CD4-positive, CD25-positive, alpha-beta regulatory T cell (primary cell): ENCODE results near the gene ARHGAP21. TPM values are rescaled to one million over a fixed set of nuclear protein-coding genes. Genes with fewer than 3 reads are reported as not detected.

Source experiments
- ATAC-seq, 2 donors: fragments of 150-1000 bp; cut with Tn5 transposase; one replicate each; pipeline ENCODE4 v1.10.0; 2021; ENCODE audit warnings: low read depth in 2 of 2, moderate number of reproducible peaks in 2 of 2, moderate library complexity in 1 of 2
- DNase-seq, 3 donors: peaks; one replicate each; pipeline versions ENCODE4 v3.0.0 to v3.0.0-alpha.2; 2012 to 2022; ENCODE audit warnings: mixed read lengths in 1 of 3
- H3K27ac ChIP-seq: one replicate; pipeline ENCODE4 v1.7.0; 2013; ENCODE audit warnings: mild to moderate bottlenecking, low read length; ENCODE audit not compliant: insufficient read depth, poor library complexity, severe bottlenecking
- H3K27me3 ChIP-seq: one replicate; pipeline ENCODE4 v1.7.0; 2013; ENCODE audit warnings: low read length; ENCODE audit not compliant: control insufficient read depth, insufficient read depth
- H3K36me3 ChIP-seq: one replicate; pipeline ENCODE4 v1.7.0; 2013; ENCODE audit warnings: mild to moderate bottlenecking, low read length, moderate library complexity; ENCODE audit not compliant: control insufficient read depth, insufficient read depth
- H3K4me1 ChIP-seq: 2 replicates; pipeline ENCODE4 v1.7.0; 2013; ENCODE audit warnings: mild to moderate bottlenecking, low read length; ENCODE audit not compliant: insufficient read depth, control insufficient read depth, poor library complexity, severe bottlenecking
- H3K4me3 ChIP-seq: one replicate; pipeline ENCODE4 v1.7.0; 2013; ENCODE audit warnings: low read depth, mild to moderate bottlenecking, low read length, moderate library complexity
- H3K9me3 ChIP-seq, 2 experiments: 1 replicate in 1 of 2; 2 replicates in 1 of 2; pipeline ENCODE4 v1.7.0; 2013; ENCODE audit warnings: low read length in 2 of 2, mild to moderate bottlenecking in 1 of 2, moderate library complexity in 1 of 2; ENCODE audit not compliant: control insufficient read depth in 2 of 2
- H3K27ac Mint-ChIP-seq, 3 donors: one replicate each; pipeline ENCODE4 v1.8.0; 2020 to 2022; ENCODE audit warnings: mild to moderate bottlenecking in 3 of 3, mixed read lengths in 3 of 3, moderate library complexity in 2 of 3
- H3K27me3 Mint-ChIP-seq: one replicate; pipeline ENCODE4 v1.8.0; 2022; ENCODE audit warnings: mild to moderate bottlenecking, mixed read lengths
- H3K36me3 Mint-ChIP-seq: one replicate; pipeline ENCODE4 v1.8.0; 2020; ENCODE audit warnings: mixed read lengths
- H3K4me1 Mint-ChIP-seq, 4 donors: one replicate each; pipeline ENCODE4 v1.8.0; 2020 to 2022; ENCODE audit warnings: mixed read lengths in 4 of 4, mild to moderate bottlenecking in 1 of 4
- H3K4me3 Mint-ChIP-seq, 4 donors: one replicate each; pipeline ENCODE4 v1.8.0; 2020 to 2022; ENCODE audit warnings: mild to moderate bottlenecking in 4 of 4, mixed read lengths in 4 of 4, moderate library complexity in 3 of 4
- H3K9me3 Mint-ChIP-seq, 7 donors: one replicate each; pipeline ENCODE4 v1.8.0; 2020 to 2022; ENCODE audit warnings: mixed read lengths in 7 of 7, mild to moderate bottlenecking in 3 of 7, moderate library complexity in 2 of 7
- polyA plus RNA-seq, 4 donors: library from polyadenylated mRNA; unstranded; fragments of 300-500 nt; fragmentation: Illumina TruSeq; gene quantifications; one replicate each; pipeline ENCODE4 v1.2.3, GENCODE V29; 2021
- total RNA-seq: library from RNA; stranded (reverse); gene quantifications from one replicate; pipeline ENCODE4 v1.2.3, GENCODE V29; 2022

ARHGAP21 gene
- total and polyA plus RNA-seq, 5 donors from 2014 or later = 4.1 to 53.0 (median 8.7) TPM

GRCh38 chr10:24711465-24711864, 12.2 kb downstream of the ARHGAP21 start:
- Histone ChIP-seq H3K27ac (no peak overlapping the region), H3K4me1 (peaks cover 2% of the 10 kb centered on the region), H3K27me3 (no peaks in the 10 kb centered on the region), H3K36me3 (no peaks in the 10 kb centered on the region), H3K4me3 (no peak overlapping the region), H3K9me3 (no peaks in the 10 kb centered on the region)
- Mint-ChIP-seq H3K27ac (peak overlapping the region in 1 of 3 donors; percentile 13), H3K36me3 (no peaks in the 10 kb centered on the region), H3K4me1 (peaks cover 0 to 6% (median 0%) of the 10 kb centered on the region in 4 donors), H3K9me3 (no peaks in the 10 kb centered on the region), H3K4me3 (no peak overlapping the region), H3K27me3 (no peaks in the 10 kb centered on the region)
- DNase-seq (no peak), ATAC-seq (no peak)

DNA sequence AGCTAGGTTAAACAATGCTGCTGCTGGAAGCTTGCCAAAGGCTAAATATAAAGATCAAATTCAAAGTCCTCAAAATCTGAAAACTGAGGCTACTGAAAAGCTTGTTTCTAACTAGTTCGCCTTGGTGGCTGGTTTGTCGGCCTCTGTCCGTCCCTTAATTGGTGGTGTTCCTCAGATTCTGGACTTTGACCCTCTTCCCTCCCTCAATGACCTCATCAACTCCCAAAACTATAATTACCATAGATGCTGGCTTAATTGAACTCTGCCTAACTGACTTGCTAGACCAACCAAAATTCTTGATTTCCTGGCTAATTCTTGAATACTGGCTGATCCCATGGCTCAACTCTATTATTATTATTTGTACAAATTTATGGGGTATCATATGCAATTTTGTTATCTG, 15.6 kb downstream of the ARHGAP21 start:
- Histone ChIP-seq H3K4me1 (peaks cover 6% of the 10 kb centered on the region), H3K4me3 (no peak overlapping the region), H3K27me3 (no peaks in the 10 kb centered on the region), H3K36me3 (no peaks in the 10 kb centered on the region), H3K27ac (no peak overlapping the region), H3K9me3 (no peaks in the 10 kb centered on the region)
- no peaks in the 10 kb centered on the region for H3K36me3 Mint-ChIP-seq
- DNase-seq = no peak
- no peak overlapping the region for H3K4me3 Mint-ChIP-seq
- no peaks in the 10 kb centered on the region for H3K9me3 Mint-ChIP-seq
- H3K4me1 Mint-ChIP-seq = peaks cover 0 to 24% (median under 1%) of the 10 kb centered on the region in 4 donors
- no peak overlapping the region for H3K27ac Mint-ChIP-seq
- ATAC-seq = no peak
- H3K27me3 Mint-ChIP-seq = no peaks in the 10 kb centered on the region

DNA sequence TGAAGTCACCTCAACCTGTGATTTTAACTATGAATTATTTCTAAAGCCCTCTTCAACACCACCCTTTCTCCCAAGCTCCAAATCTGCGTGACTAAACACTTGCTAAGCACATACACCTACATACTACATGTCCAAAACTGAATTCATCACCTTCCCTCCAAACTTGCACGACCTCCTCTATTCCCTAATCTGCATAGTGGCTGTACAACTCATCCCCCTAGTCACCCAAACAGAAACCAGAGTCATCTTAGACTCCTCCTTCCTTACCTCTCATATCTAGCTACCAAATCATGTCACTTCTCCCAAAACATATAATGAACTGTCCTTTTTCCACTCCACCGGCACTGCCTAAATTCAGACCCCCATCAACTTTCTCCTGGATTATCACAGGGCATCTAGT, 16.2 kb downstream of the ARHGAP21 start:
- no peak overlapping the region for H3K27ac Mint-ChIP-seq
- no peak overlapping the region for H3K4me3 Mint-ChIP-seq
- peaks cover 0 to 25% (median under 1%) of the 10 kb centered on the region in 4 donors for H3K4me1 Mint-ChIP-seq
- H3K36me3 Mint-ChIP-seq = no peaks in the 10 kb centered on the region
- H3K27me3 Mint-ChIP-seq = no peaks in the 10 kb centered on the region
- H3K9me3 Mint-ChIP-seq = no peaks in the 10 kb centered on the region
- Histone ChIP-seq H3K36me3 (no peaks in the 10 kb centered on the region), H3K27ac (no peak overlapping the region), H3K4me3 (no peak overlapping the region), H3K27me3 (no peaks in the 10 kb centered on the region), H3K4me1 (peaks cover 6% of the 10 kb centered on the region), H3K9me3 (no peaks in the 10 kb centered on the region)
- ATAC-seq (no peak), DNase-seq (no peak)

GRCh38 chr10:24706479-24707118, 17.1 kb downstream of the ARHGAP21 start:
- Mint-ChIP-seq H3K27me3 (no peaks in the 10 kb centered on the region), H3K9me3 (no peaks in the 10 kb centered on the region), H3K36me3 (no peaks in the 10 kb centered on the region), H3K27ac (no peak overlapping the region), H3K4me1 (peaks cover 3 to 33% (median 5%) of the 10 kb centered on the region in 4 donors), H3K4me3 (no peak overlapping the region)
- Histone ChIP-seq H3K4me3 (peak overlapping the region; percentile 22), H3K36me3 (no peaks in the 10 kb centered on the region), H3K4me1 (peaks cover 6% of the 10 kb centered on the region), H3K27ac (no peak overlapping the region), H3K9me3 (no peaks in the 10 kb centered on the region), H3K27me3 (no peaks in the 10 kb centered on the region)
- ATAC-seq = peak; percentile 75 to 85
- peak in 1 of 3 donors; percentile 34 for DNase-seq

DNA sequence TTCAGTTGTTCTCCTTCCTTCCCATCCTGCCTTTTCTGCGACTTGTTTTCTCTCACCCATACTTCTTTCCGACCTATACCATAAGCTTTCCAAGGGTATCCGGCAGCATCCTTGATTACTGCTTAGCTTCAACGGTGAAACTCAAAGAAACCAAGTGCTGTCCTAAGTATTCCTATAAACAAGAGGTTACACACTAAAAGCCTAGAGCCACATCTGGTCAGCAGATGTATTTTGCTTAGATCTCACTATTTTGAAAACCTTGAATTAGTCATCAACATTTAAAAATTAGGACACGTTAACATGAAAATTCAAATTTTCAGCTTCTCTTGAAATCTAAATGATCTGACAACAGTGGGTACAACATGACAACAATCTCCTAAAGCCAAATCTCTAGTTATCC, 20.0 kb downstream of the ARHGAP21 start:
- Histone ChIP-seq H3K36me3 (no peaks in the 10 kb centered on the region), H3K27ac (no peak overlapping the region), H3K4me3 (no peak overlapping the region), H3K4me1 (peaks cover 6% of the 10 kb centered on the region), H3K9me3 (no peaks in the 10 kb centered on the region), H3K27me3 (no peaks in the 10 kb centered on the region)
- H3K27ac Mint-ChIP-seq = no peak overlapping the region
- no peaks in the 10 kb centered on the region for H3K9me3 Mint-ChIP-seq
- H3K4me1 Mint-ChIP-seq = peaks cover 7 to 28% (median 9%) of the 10 kb centered on the region in 4 donors
- no peak for DNase-seq
- H3K4me3 Mint-ChIP-seq = no peak overlapping the region
- no peaks in the 10 kb centered on the region for H3K36me3 Mint-ChIP-seq
- ATAC-seq = no peak
- H3K27me3 Mint-ChIP-seq = no peaks in the 10 kb centered on the region

GRCh38 chr10:24701447-24701846, 22.2 kb downstream of the ARHGAP21 start:
- Mint-ChIP-seq H3K4me3 (no peak overlapping the region), H3K36me3 (no peaks in the 10 kb centered on the region), H3K27ac (no peak overlapping the region), H3K27me3 (no peaks in the 10 kb centered on the region), H3K4me1 (peaks cover 7 to 28% (median 9%) of the 10 kb centered on the region in 4 donors), H3K9me3 (peaks cover 0 to 1% (median 0%) of the 10 kb centered on the region in 7 donors)
- no peak overlapping the region for H3K4me3 ChIP-seq
- no peaks in the 10 kb centered on the region for H3K36me3 ChIP-seq
- peaks cover 4% of the 10 kb centered on the region for H3K4me1 ChIP-seq
- no peaks in the 10 kb centered on the region for H3K9me3 ChIP-seq
- H3K27me3 ChIP-seq = no peaks in the 10 kb centered on the region
- peak in 1 of 3 donors; percentile 53 for DNase-seq
- H3K27ac ChIP-seq = no peak overlapping the region
- ATAC-seq = no peak

- H3K4me1 ChIP-seq = no peaks in the 10 kb centered on the region
- Mint-ChIP-seq H3K4me3 (no peak overlapping the region), H3K36me3 (no peaks in the 10 kb centered on the region), H3K27ac (no peak overlapping the region), H3K27me3 (no peaks in the 10 kb centered on the region), H3K9me3 (peaks cover 0 to 1% (median 0%) of the 10 kb centered on the region in 7 donors), H3K4me1 (peaks cover 7 to 23% (median 9%) of the 10 kb centered on the region in 4 donors)
- no peak for DNase-seq
- no peaks in the 10 kb centered on the region for H3K27me3 ChIP-seq
- H3K4me3 ChIP-seq = no peak overlapping the region
- H3K36me3 ChIP-seq = no peaks in the 10 kb centered on the region
- ATAC-seq = no peak
- H3K27ac ChIP-seq = no peak overlapping the region
- H3K9me3 ChIP-seq = no peaks in the 10 kb centered on the region
These were observed 22.7 kb downstream of the ARHGAP21 start for GRCh38 chr10:24700948-24701347.

GRCh38 chr10:24698270-24698669, 25.4 kb downstream of the ARHGAP21 start:
- no peaks in the 10 kb centered on the region for H3K9me3 ChIP-seq
- H3K9me3 Mint-ChIP-seq = peaks cover 0 to 1% (median 0%) of the 10 kb centered on the region in 7 donors
- no peak for ATAC-seq
- H3K4me1 ChIP-seq = no peaks in the 10 kb centered on the region
- H3K27ac ChIP-seq = no peak overlapping the region
- no peaks in the 10 kb centered on the region for H3K36me3 Mint-ChIP-seq
- H3K4me1 Mint-ChIP-seq = peaks cover 7 to 10% (median 8%) of the 10 kb centered on the region in 4 donors
- H3K27ac Mint-ChIP-seq = no peak overlapping the region
- H3K36me3 ChIP-seq = no peaks in the 10 kb centered on the region
- H3K27me3 Mint-ChIP-seq = no peaks in the 10 kb centered on the region
- no peaks in the 10 kb centered on the region for H3K27me3 ChIP-seq
- H3K4me3 Mint-ChIP-seq = no peak overlapping the region
- DNase-seq = no peak
- no peak overlapping the region for H3K4me3 ChIP-seq
